Stimulated activated CD8-positive, alpha-beta memory T cell treated with anti-CD3 and anti-CD28 coated beads, Interleukin-15, amount 100 ng/mL, for 48 hours (primary cell): ENCODE data around the gene SETDB1.

Source experiments
- DNase-seq, 2 donors: peaks; one replicate each; pipeline ENCODE4 v3.0.0-alpha.2; 2020; ENCODE audit warnings: low read depth in 2 of 2

SETDB1 gene

DNA sequence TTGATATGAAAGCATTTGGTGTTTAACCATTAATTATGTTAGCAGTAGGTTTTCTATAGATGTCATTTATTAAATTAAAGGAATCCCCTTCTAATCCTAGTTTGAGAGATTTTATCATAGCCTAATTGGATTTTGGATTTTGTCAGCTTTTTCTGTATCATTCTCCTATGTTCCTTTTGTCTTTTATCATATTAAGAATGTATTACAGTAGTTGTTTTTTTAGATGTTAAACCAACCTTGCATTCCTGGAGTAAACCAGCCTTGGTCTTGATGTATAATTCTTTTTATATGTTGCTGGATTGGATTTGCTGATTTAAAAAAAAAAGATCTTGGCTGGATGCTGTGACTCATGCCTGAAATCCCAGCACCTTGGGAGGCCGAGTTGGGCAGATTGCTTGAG lies 5.6 kb downstream of the SETDB1 start:
- no peak for DNase-seq

DNA sequence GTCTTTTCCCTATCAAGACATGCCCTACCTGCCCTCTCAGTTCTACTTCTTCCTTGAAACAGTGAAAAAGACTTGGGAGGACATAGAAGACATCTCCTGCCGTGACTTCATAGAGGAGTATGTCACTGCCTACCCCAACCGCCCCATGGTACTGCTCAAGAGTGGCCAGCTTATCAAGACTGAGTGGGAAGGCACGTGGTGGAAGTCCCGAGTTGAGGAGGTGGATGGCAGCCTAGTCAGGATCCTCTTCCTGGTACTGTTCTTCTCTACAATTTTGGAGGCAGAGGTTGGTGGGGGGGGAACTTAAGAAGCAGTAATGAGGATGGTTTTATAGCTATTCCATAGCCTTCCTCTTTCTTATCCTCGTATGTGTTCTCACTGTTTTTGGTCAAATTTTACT lies 18.7 kb downstream of the SETDB1 start:
- DNase-seq, result no peak

DNA sequence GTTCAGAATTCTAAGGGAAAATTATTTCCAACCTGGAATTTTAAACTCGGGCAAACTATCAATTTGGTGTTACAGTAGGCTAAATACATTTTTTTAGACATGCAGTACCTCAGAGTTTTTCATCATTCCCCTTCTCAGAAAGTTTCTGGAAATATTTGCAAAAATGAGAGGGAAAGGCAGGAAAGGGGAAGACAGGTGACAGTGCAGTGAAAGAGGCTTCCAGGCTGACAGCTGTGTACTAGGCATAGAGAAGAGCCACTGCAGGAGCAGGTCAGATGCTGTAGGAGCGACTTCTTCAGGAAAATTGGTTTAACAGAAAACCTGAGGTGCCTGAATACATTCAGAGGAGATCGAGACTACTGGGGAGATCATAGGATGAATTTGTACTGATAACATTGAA lies 28.5 kb downstream of the SETDB1 start:
- DNase-seq, result no peak

DNA sequence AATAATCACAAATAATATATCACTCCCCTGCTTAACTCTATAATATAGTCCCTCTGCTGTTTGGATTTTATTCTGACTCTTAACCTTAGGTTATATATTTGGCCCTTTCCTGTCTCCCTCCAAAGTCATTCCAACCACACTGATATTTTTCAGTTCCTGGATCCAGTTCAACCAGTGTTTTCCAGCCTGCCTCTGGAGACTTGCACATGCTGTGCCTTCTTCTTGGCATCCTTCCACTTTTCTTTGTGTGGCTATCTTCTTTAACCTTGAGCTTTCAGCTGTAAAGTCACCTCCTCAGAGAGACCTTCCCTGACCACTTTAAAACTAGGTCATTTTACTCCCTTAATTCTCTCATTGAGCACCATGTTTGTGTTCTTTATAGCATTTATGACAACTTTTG lies 29.1 kb downstream of the SETDB1 start:
- DNase-seq, result no peak

DNA sequence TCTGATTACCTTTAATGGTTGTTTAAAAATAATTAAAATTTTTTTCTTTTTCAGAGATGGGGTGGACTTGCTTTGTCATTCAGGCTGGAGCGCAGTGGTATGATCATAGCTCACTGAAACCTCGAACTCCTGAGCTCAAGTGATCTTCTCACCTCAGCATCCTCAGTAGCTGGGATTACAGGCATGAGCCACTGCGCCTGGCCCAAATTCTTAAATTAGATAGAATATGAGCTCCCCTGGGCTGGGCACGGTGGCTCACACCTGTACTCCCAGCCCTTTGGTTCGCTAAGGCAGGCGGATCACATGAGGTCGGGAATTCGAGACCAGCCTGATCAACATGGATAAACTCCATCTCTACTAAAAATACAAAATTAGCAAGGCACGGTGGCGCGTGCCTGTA lies 31.5 kb downstream of the SETDB1 start:
- DNase-seq, result no peak

DNA sequence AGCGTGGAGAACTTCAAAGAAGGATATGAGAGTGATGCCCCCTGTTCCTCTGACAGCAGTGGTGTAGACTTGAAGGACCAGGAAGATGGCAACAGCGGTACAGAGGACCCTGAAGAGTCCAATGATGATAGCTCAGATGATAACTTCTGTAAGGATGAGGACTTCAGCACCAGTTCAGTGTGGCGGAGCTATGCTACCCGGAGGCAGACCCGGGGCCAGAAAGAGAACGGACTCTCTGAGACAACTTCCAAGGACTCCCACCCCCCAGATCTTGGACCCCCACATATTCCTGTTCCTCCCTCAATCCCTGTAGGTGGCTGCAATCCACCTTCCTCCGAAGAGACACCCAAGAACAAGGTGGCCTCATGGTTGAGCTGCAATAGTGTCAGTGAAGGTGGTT lies 34.5 kb downstream of the SETDB1 start:
- no peak for DNase-seq

GRCh38 chr1:150961756-150962155 lies 35.6 kb downstream of the SETDB1 start:
- DNase-seq, result no peak

DNA sequence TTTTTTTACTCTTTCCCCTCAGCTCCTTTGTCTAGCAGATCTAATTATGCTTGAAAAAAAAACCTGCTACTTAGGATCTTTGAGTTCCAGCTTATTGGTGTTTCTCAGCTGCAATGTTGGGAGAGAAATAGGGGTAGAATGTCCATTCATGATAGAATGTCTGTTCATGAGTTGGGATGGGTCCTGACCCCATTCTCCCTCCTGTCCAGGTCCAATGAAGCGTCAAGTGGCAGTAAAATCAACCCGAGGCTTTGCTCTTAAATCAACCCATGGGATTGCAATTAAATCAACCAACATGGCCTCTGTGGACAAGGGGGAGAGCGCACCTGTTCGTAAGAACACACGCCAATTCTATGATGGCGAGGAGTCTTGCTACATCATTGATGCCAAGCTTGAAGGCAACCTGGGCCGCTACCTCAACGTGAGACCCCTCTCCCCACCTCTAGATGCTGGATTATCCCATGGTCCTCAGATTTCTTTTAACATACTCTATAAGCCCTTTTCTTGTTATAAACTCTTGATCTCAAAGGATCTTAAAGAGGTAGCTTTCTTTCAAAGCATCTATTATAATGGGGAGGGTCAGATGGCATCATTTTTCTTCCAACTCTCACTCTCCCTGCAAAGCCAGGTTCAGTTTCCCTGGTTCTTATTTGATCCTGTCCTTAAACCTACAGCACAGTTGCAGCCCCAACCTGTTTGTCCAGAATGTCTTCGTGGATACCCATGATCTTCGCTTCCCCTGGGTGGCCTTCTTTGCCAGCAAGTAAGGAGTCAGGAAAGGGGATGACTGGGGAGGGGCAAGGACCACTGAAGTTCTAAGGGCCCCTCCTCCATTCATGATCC lies 37.4 kb downstream of the SETDB1 start:
- no peak for DNase-seq

DNA sequence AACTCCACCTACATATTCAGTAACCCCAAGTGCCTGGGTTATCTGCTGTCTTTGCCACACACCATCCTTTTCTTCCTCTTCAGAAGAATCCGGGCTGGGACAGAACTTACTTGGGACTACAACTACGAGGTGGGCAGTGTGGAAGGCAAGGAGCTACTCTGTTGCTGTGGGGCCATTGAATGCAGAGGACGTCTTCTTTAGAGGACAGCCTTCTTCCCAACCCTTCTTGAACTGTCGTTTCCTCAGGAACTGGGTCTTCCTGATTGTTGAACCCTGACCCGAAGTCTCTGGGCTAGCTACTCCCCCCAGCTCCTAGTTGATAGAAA lies 38.0 kb downstream of the SETDB1 start:
- DNase-seq, result no peak

DNA sequence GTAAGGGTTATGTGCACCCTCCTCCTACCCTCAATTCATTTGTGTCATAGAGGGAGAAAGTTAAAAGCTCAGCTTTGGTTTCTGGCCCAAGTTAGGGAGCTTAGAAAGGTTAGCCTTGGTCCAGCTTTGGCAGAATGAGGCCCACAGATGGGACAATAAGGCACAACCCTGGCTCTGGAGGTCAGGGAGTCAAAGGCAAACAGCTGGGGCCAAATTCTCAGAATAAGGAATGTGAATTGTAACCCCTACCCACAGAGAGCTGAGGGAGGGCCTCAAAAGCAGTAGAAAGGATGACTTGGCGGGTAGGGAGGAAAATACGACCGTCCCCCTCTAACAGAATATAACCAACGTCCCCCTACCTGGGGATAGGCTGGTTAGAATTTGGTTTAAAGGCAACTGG lies 39.4 kb downstream of the SETDB1 start:
- DNase-seq, result no peak

GRCh38 chr1:150966011-150966410 lies 39.8 kb downstream of the SETDB1 start:
- no peak for DNase-seq

- no peak for DNase-seq
Observed at GRCh38 chr1:150967936-150968335, 41.8 kb downstream of the SETDB1 start.

GRCh38 chr1:150968491-150968890 lies 42.3 kb downstream of the SETDB1 start:
- DNase-seq, result no peak

DNA sequence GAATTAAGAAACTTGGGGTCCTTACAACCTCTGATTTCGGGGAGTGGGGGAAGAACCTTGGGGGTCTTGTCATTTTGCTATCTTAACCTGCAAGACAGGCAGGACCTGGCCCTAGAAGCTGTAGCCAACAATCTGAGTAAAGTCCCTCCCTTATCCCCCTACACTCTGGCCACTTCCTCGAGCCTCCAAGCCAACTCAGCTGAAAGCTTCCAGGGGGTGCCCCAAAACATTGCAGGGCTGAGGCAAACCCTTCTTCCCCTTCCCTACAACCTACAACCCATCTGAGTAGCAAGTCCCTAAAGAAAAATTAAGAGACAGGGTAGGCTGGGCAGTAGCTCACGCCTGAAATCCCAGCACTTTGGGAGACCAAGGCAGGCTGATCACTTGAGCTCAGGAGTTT lies 43.5 kb downstream of the SETDB1 start:
- no peak for DNase-seq

GRCh38 chr1:150970808-150971582 lies 44.8 kb downstream of the SETDB1 start:
- DNase-seq, result no peak

GRCh38 chr1:150971583-150972416 lies 45.6 kb downstream of the SETDB1 start:
- no peak for DNase-seq

DNA sequence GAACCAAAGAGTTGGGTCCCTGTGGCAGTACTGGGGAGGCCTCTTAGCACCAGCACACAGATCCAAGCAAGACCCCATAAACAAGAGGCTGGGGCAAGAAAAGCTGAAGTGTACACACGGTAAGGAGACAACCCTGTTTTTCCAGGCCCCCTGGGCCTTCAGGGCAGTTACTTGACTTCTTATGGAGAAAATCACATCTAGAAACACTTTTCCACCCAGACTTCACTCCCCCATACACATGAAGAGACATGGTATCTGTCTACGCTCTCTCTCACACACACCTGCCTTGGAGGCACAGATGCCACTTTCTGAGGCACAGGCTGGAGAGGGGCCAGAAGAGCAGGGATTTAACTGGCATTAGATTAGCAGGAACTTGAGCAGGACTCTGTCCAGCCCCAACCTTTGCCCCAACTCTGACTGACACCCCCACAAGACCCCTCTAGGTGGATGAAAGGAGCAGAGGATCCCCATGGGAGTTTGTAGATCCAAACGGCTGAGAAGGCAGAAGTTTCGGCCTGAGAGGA lies 46.3 kb downstream of the SETDB1 start:
- no peak for DNase-seq

- DNase-seq, result peak in 1 of 2 donors; percentile 14
Observed at GRCh38 chr1:150973258-150973835, 47.2 kb downstream of the SETDB1 start.

DNA sequence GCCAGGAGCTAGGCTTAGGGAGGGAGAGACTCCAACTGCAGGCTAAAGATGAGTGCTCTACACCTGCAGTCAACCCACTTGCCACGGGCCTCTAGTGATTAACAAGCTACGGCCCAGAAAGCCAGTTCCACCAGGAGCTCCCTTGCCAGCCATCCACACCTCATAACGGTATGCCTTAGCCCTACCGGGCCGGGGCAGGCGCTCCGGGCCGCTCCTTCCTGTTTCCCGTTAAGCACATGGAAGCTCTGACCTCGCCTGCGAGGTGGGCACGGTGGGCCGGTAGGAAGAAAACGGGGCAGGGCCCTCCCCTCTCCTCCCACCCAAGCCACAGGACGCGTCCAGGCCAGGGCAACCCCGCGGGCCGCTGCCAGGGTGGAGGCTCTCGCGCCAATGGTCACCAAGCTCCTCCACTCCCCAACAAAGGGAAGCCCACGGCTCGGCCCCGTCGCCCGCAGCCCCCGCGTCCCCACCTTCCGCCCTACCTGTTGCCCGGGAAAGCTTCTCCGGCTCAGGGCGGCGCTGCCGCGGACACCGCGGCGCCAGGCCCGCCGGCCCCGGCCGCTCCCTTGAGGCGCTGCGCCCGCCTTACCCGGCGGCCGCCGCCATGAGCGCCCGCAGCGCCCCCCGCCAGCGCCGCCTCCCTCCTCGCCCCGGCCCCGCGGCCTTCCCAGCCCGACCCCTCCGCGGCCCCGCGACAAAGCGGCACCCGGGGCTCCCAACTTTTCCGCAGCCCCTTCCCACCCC lies 47.8 kb downstream of the SETDB1 start:
- DNase-seq, result peak in 1 of 2 donors; percentile 25

DNA sequence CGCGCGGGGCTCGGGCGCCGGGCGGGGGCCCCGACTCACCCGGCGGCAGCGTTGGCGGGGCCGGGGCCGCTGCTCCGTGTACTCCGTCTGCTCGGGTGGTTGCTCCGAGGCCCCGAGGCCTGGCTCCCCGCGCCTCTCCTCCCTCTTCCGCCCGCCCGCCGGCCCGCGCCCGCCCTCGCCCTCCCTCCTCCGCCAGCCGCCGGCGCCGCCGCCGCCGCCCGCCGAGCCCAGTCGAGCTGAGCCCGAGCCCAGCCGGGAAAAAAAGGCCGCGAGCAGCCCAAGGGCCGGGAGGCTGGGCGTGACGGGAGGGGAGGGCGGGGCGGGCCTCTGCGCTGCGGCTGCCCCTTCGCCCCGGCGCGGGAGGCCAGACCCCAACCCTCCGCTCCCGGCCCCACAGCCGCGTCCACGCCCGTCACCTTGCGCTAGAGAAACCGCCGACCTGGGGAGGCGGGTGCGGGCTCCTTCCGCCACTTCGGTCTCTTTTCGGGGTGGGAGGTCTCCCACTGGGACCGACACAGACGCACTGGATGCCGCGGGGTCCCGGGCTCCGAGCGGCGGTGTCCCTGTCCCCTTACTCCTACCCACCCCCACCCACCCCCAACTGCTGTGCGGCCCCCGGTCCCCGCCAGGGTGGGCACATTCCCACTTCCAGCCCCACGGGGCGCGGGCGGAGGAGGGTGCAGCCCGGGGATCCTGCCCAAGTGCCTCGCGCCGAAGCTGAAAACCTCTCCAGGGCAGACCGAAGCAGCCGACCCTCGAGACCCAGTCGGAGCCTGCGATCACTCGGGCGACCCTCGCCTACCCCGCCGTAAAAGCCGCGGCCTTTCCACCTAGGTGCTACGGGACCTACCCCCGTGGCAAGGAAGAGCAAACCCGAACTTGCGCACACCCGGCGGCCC lies 48.7 kb downstream of the SETDB1 start, which contains the start of gene CERS2:
CERS2 (minus strand) TSS at position 256 of the 899 bp plus-strand sequence. CDS start 5,745 bp downstream, outside the sequence.
- DNase-seq, result peak; percentile 53 to 55
